ENCODE results near the gene ZNF778. TPM values are rescaled to one million over a fixed set of nuclear protein-coding genes. Genes with fewer than 3 reads are reported as not detected.
"Not testable (repeated sequence)": the region's sequence is repeated elsewhere in the genome, so short reads cannot be mapped to it uniquely, and the experiment has no call there.

Gene ZNF778
- total RNA-seq, 1 donor from 2014 or later = 59.9 TPM

GRCh38 chr16:89217138-89217387 lies 440 bp upstream of the ZNF778 start:
- DNase-seq = no peak

DNA sequence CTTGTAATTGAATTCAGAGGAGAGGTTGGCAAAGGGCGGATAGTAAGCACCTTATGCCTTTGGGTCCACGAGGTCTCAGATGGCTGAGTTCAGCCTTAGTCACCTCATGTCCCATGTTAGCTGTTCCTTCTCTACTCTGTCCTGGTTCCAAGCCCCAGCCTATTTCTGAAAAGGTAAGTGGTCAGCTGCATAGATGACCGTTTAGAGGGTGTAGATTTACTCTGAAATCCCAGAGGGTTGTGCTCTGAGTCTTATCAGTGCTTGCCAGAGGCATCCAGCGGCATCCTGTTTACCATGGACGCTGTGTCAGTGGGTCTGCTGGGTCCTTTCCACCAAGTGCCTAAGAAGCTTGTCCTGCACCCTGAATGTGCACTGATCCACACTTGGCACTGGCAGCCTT lies 1.9 kb downstream of the ZNF778 start:
- no peak for DNase-seq

DNA sequence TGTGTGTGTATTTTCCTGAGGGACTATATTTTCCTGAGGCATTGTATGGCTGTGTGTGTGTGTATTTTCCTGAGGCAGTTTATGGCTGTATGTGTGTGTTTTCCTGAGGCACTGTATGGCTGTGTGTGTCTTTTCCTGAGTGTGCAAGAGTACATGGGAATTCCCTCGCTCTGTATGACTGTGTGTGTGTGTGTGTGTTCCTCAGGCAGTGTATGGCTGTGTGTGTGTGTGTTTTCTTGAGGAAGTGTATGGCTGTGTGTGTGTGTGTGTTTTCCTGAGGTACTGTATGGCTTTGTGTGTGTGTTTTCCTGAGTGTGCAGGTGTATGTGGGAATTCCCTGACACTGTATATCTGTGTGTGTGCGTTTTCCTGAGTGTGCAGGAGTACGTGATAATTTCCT lies 4.1 kb downstream of the ZNF778 start:
- no peak for DNase-seq

- no peak for DNase-seq
These were observed 5.4 kb downstream of the ZNF778 start for GRCh38 chr16:89222931-89223330.

DNA sequence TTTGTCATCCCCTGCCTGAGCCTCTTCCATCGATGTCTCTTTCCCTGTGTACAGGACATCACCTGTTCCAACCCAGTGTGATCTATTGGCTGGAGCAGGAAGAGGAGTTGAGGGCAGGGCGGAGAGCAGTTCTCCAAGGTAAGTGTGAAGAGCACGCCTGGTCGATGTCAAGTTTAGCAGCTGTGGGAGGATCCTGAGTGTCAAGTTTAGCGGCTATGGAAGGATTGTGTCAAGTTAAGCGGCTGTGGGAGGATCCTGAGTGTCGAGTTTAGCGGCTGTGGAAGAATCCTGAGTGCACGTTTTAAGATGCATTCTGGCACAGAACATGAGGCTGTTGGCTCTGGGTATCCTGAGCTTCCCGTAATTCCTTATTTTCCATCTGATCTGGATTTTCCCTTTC lies 7.2 kb downstream of the ZNF778 start:
- DNase-seq = no peak

DNA sequence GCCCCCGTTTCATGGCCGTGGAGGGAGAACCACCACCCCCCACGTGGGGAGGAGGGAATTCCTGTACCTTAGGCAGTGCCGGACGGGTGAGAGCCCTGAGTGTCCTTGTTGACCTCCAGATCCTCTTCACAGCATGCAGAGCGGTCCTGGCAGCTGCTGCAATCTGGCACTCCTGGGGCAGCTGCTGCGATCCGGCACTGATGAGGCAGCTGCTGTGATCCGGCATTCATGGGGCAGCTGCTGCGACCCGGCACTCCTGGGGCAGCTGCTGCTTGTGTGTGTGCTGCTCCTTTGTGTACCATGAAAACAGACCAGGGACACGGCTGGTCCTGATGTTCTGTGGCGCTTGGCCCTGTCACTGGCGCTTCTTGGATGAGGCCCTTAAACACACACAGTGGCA lies 12.8 kb downstream of the ZNF778 start:
- DNase-seq = no peak

DNA sequence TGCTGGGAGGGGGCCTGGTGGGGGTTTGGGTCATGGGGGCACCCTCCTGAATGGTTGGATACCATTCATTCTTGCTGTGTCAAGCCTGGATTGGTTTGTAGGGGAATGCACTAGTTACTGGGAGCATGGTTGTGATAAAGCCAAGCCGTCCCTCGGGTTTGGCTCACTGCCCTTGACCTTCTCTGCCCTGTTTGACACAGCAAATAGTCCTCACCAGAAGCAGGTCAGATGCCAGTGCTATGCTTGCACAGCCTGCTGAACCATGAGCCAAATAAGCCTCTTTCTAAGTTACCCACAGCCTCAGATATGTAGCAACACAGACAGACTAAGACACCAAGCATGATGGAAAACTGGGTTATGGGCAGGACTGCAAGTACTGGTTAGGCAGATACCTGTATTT lies 14.6 kb downstream of the ZNF778 start:
- no peak for DNase-seq

GRCh38 chr16:89233678-89234490 lies 16.4 kb downstream of the ZNF778 start:
- DNase-seq = no peak

- no peak for DNase-seq
These were observed 20.2 kb downstream of the ZNF778 start for GRCh38 chr16:89237733-89238132.

GRCh38 chr16:89241187-89242007 lies 23.9 kb downstream of the ZNF778 start:
- DNase-seq = peak; percentile 60

DNA sequence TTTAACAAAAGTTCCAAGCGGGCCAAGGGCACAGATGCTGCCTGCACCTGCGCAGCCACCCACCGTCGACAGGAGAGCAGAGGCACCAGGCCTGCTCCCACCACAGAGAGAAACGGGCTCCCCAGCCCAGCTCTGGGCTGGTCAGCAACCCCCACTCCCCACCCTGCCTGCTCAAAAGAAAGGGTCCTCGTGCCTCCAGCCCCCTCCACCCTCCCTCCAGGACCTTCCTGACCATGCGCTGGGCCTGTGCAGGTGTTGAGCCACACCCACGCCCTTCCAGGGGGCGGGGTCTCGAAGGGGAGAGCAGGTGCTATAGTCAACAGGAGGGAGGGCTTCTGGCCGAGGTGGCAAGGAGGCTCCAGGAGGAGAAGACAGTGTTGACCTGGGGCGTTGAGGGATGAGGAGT lies 25.3 kb downstream of the ZNF778 start:
- no peak for DNase-seq

GRCh38 chr16:89243664-89244063 lies 26.2 kb downstream of the ZNF778 start:
- DNase-seq = no peak

- DNase-seq = not testable (repeated sequence)
These were observed 26.8 kb downstream of the ZNF778 start for GRCh38 chr16:89244264-89244663.

- no peak for DNase-seq
These were observed 27.3 kb downstream of the ZNF778 start for GRCh38 chr16:89244754-89245153.

DNA sequence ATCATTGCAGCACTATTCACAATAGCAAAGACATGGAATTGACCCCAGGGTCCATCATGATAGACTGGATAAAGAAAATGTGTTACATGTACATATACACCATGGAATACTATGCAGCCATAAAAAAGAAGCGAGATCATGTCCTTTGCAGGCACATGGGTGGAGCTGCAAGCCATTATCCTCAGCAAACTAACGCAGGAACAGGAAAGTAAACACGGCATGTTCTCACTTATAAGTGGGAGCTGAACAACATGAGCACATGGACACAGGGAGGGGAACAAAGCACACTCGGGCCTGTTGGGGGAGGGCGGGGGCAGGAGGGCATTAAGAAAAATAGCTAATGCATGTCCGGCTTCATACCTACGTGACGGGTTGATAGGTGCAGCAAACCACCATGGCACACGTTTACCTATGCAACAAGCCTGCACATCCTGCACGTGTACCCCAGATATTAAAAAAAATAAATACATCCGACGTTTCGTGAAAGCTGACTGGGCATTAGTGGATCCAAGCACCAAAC lies 28.9 kb downstream of the ZNF778 start:
- no peak for DNase-seq

GRCh38 chr16:89246903-89247733 lies 29.6 kb downstream of the ZNF778 start:
- peak; percentile 86 for DNase-seq

GRCh38 chr16:89247734-89248075 lies 30.2 kb downstream of the ZNF778 start:
- not testable (repeated sequence) for DNase-seq

GRCh38 chr16:89248196-89248982 lies 30.9 kb downstream of the ZNF778 start:
- DNase-seq = no peak

DNA sequence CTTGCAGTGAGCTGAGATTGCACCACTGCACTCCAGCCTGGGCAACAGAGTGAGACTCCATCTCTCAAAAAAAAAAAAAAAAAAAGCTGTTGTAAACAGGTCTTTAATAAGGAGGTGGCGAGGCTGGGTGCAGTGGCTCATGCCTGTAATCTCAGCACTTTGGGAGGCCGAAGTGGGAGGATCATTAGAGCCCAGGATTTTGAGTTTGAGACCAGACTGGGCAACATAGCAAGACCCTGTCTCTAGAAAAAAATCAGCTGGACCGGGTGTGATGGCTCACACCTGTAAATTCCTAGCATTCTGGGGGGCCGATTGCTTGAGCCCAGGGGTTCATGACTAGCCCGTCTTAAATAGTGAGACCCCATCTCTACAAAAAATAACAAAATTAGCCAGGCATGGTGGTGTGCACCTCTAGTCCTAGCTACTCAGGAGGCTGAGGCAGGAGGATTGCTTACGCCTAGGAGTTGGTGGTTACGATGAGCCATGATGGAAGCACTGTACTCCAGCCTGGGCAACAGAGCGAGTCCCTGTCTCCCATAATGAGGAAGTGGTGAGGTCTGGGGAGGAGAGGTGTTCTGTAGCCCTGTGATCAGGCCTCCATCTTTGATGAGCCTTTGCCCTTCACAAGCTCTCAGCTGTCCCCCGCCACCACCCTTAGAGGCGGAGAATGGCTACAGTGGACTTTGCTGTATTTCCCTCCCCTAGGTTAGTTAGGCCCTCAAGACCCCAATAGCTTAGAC lies 36.2 kb downstream of the ZNF778 start:
- no peak for DNase-seq

DNA sequence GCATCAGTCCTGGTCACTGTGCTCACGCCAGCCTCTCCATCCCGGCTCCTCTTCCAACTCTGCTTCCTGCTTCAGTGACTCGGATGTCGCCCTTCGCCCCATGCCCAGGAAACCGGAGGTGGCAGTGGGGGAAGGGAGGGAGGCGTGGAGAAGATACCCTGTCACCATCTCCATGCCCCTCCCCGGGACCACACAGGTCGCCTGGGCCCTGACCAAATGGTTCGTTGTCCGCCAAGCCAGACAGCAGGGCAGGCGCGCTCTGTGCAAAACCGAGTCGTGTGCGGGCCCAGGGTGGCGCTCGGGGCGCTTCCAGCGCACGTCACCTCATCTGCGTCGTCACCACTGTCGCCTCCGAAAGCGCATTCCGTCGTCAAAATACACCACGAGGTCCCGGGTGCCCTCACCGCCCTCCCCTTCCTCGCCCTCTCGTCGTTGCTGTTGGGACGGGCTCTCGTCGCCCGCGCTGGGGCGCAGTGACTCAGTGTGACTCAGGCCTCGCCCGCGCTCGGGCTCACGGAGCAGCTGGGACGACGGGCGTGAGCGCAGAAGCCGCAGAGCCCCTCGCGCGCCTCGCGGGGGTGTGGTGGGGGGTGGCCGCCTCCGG lies 39.2 kb downstream of the ZNF778 start:
- DNase-seq = peak; percentile 64

GRCh38 chr16:89257281-89257731 lies 39.8 kb downstream of the ZNF778 start:
- peak; percentile 20 for DNase-seq
